ENCODE results near the gene NR2F6. TPM values are rescaled to one million over a fixed set of nuclear protein-coding genes. Genes with fewer than 3 reads are reported as not detected.

NR2F6 gene
- total and polyA plus RNA-seq, 2 of the 4 experiments (the other 2 are of a cell fraction), result 8.4 to 20.5 TPM

DNA sequence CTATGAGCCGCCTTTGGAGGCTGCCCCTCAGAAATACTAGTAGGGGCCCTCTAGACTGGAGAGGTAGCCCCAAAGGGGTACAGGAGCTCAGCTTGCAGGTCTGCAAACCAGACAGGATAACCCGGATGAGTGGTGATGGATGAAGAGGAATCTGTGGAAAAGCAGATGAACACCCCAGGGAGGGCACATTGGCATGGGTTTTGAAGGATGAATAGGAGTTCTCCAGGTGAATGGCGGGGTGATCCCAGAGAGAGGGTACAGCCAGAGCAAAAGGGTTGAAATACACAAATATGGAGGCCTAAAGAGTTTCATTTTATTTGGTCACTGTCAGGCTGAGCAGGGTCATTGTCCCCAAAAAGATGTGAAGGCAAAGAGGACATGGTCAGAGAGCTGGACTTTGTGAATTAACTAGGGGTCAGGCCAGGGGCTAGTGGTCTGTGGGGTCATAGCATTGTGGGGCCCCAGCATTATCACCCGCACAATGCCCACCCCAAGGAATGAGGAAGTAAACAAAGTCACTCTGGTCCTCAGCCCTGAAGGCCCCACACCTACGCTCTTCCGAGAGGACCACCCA is 4.8 kb downstream of the NR2F6 start:
- POLR2A ChIA-PET (ENCODE audit: unreplicated experiment), result no interaction called here
- in situ Hi-C loops (cut with MboI; ENCODE audit: low sequenced_read_pairs), result no loop called here

More for the DNA sequence above, 4.8 kb downstream of the NR2F6 start:
- Histone ChIP-seq H2BK15ac (ENCODE audit: low read depth, low read length) (no peak overlapping the region), H3K27ac (ENCODE audit: insufficient read depth, low read length) (no peak overlapping the region), H3K23ac (ENCODE audit: low read depth, low read length) (no peak overlapping the region), H3K14ac (replicated peaks; ENCODE audit: low read depth, low read length) (no peak overlapping the region), H3K9me3 (ENCODE audit: control insufficient read depth, insufficient read depth, low read length) (no peaks in the 10 kb centered on the region), H2BK20ac (ENCODE audit: low read depth, low read length) (no peak overlapping the region), H3K36me3 (ENCODE audit: control insufficient read depth, insufficient read depth, low read length) (peaks cover 19% of the 10 kb centered on the region), H3K9me1 (ENCODE audit: insufficient read depth, low read length) (peaks cover 6% of the 10 kb centered on the region; the same call in 1 of the 2 replicates), H2BK5ac (ENCODE audit: low read depth, low read length, poor library complexity, severe bottlenecking) (no peak overlapping the region), H3K9ac (ENCODE audit: low read depth, low read length) (no peak overlapping the region), H3K18ac (ENCODE audit: low read depth, low read length) (no peak overlapping the region), H4K8ac (ENCODE audit: low read depth in 2 of 2, low read length in 2 of 2) (no peak overlapping the region), H2BK120ac (ENCODE audit: low read depth, low read length) (no peak overlapping the region), H4K5ac (ENCODE audit: low read depth, low read length) (no peak overlapping the region), H3K27me3 (ENCODE audit: control insufficient read depth, insufficient read depth, low read length) (no peaks in the 10 kb centered on the region), H2AFZ (replicated peaks; ENCODE audit: low read length, poor library complexity) (no peak overlapping the region), H3K4ac (ENCODE audit: low read depth, low read length) (no peak overlapping the region), H3K56ac (ENCODE audit: extremely low read depth, insufficient read depth, low read length) (no peak overlapping the region), H2AK9ac (replicated peaks; ENCODE audit: low read depth, low read length, poor library complexity) (no peak overlapping the region), H3K4me2 (ENCODE audit: low read depth, low read length) (no peak overlapping the region), H3K4me1 (ENCODE audit: control insufficient read depth, insufficient read depth, low read length) (peaks cover 8% of the 10 kb centered on the region; the same call in 1 of the 2 replicates), H4K91ac (ENCODE audit: insufficient read depth, low read depth, low read length) (no peak overlapping the region), H3K79me1 (ENCODE audit: low read depth in 1 of 2, low read length in 2 of 2) (peaks cover 32 to 62% of the 10 kb centered on the region in 2 experiments), H3K4me3 (ENCODE audit: insufficient read depth, low read depth, low read length) (no peak overlapping the region), H4K20me1 (ENCODE audit: insufficient read depth, low read length) (peaks cover 28% of the 10 kb centered on the region), H2AK5ac (ENCODE audit: low read depth, low read length) (no peak overlapping the region)
- intact Hi-C loops (cut with micrococcal nuclease) (no loop called here), dilution Hi-C loops (cut with HindIII; ENCODE audit: low sequenced_read_pairs, unreplicated experiment) (no loop called here)
- no TSS peak for BruUV-seq (replicated peaks)
- no peak for ATAC-seq (ENCODE audit: low read depth)
- DNase-seq, result no peak
- WGBS, 2 experiments (ENCODE audit: extremely low coverage in 2 of 2, insufficient read length in 1 of 2), result 93% methylated on average over 4 of the region's 6 CpGs; no CpG with 5 or more reads in 1 of the 2 experiments
- CTCF ChIA-PET, result no interaction called here
- TF ChIP-seq, protein P1, sequence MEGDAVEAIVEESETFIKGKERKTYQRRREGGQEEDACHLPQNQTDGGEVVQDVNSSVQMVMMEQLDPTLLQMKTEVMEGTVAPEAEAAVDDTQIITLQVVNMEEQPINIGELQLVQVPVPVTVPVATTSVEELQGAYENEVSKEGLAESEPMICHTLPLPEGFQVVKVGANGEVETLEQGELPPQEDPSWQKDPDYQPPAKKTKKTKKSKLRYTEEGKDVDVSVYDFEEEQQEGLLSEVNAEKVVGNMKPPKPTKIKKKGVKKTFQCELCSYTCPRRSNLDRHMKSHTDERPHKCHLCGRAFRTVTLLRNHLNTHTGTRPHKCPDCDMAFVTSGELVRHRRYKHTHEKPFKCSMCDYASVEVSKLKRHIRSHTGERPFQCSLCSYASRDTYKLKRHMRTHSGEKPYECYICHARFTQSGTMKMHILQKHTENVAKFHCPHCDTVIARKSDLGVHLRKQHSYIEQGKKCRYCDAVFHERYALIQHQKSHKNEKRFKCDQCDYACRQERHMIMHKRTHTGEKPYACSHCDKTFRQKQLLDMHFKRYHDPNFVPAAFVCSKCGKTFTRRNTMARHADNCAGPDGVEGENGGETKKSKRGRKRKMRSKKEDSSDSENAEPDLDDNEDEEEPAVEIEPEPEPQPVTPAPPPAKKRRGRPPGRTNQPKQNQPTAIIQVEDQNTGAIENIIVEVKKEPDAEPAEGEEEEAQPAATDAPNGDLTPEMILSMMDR (conservative IDR thresholded peaks at IDR 0.05; ENCODE audit: low read depth, low read length), result no peak
- no peak for TF ChIP-seq FOS (IDR thresholded peaks at IDR 0.05; ENCODE audit: low read depth, low read length)

All from IMR-90 (cell line).